Activated CD8-positive, alpha-beta memory T cell treated with anti-CD3 and anti-CD28 coated beads, Interleukin-2, amount 10 ng/mL, durations not matched to agents 7 days and 5 days (primary cell): ENCODE measurements around the gene CPZ. TPM values are rescaled to one million over a fixed set of nuclear protein-coding genes. Genes with fewer than 3 reads are reported as not detected.
"Not testable (repeated sequence)": the region's sequence is repeated elsewhere in the genome, so short reads cannot be mapped to it uniquely, and the experiment has no call there.

Experiments
- ATAC-seq: fragments of 150-1000 bp; cut with Tn5 transposase; one replicate; pipeline ENCODE4 v1.10.0; 2021; ENCODE audit warnings: moderate library complexity
- CTCF ChIA-PET: fragments of 350-600 bp; sonication (Branson Sonifier 250); formaldehyde crosslinking; loops from one replicate; lab custom pipeline; 2021; ENCODE audit warnings: antibody characterized with exemption; lab: Charles Lee
- DNase-seq: peaks from one replicate; pipeline ENCODE4 v3.0.0-alpha.2; 2020
- H3K27ac Mint-ChIP-seq: one replicate; pipeline ENCODE4 v1.8.0; 2021; ENCODE audit warnings: mild to moderate bottlenecking, mixed read lengths
- H3K27me3 Mint-ChIP-seq: one replicate; pipeline ENCODE4 v1.8.0; 2021; ENCODE audit warnings: mixed read lengths
- H3K36me3 Mint-ChIP-seq: one replicate; pipeline ENCODE4 v1.8.0; 2021; ENCODE audit warnings: mild to moderate bottlenecking, mixed read lengths
- H3K4me1 Mint-ChIP-seq: one replicate; pipeline ENCODE4 v1.8.0; 2021; ENCODE audit warnings: mixed read lengths
- H3K4me3 Mint-ChIP-seq: one replicate; pipeline ENCODE4 v1.8.0; 2021; ENCODE audit warnings: mild to moderate bottlenecking, moderate library complexity, mixed read lengths
- H3K9me3 Mint-ChIP-seq: one replicate; pipeline ENCODE4 v1.8.0; 2022; ENCODE audit warnings: low read depth, mixed read lengths
- total RNA-seq, 2 experiments: library from RNA; stranded (reverse); gene quantifications; one replicate each; pipeline ENCODE4 v1.2.3, GENCODE V29; 2021

CPZ gene
- total RNA-seq, 2 experiments from 2014 or later = not detected

DNA sequence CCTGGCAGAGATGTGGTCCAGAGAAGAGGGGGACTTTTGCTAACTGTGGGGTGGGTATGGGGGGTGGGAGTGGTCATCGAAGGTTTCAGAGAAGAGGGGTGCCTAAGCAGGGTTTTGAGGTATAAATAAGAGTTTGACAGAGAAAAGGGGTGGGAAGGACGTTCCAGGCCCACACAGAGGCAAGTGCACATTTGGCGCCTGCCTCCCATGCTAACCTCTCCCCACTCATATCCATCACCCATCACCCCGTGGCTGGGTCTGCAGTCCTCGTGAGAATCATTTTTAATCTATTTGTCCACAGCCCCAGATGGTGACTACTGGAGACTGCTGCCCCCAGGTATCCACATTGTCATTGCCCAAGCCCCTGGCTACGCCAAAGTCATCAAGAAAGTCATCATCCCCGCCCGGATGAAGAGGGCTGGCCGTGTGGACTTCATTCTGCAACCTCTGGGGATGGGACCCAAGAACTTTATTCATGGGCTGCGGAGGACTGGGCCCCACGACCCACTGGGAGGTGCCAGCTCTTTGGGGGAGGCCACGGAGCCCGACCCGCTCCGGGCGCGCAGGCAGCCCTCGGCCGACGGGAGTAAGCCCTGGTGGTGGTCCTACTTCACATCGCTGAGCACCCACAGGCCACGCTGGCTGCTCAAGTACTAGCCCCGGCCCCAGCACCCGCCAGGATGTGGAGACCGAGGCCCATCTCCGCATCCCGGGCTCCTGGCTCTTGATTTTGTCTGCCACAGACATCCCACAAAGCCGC, 26.6 kb downstream of the CPZ start:
- no peaks in the 10 kb centered on the region for H3K9me3 Mint-ChIP-seq
- H3K27me3 Mint-ChIP-seq = no peaks in the 10 kb centered on the region
- DNase-seq (no peak), ATAC-seq (no peak)
- H3K36me3 Mint-ChIP-seq = no peaks in the 10 kb centered on the region
- CTCF ChIA-PET = no interaction called here
- no peak overlapping the region for H3K4me3 Mint-ChIP-seq
- no peak overlapping the region for H3K27ac Mint-ChIP-seq
- H3K4me1 Mint-ChIP-seq = no peaks in the 10 kb centered on the region

DNA sequence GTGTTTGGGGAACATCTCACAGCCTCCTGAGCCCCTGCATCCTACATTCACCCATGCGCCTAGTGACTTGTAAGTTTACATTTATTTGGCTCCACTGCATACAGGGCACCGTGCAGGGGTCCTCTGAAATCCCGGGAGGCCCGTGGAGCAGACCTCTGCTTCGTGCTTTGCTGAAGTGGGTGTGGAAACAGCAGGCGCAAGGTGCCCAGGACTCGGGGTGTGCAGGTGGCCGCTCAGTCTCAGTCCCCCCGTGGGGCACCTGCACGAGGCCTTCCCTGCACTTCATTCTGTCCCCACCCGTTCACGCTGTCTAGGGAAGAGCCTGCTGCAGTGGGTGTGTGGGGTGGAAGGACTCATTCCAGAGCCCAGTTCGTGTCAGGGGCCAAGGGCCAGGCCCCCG, 28.6 kb downstream of the CPZ start:
- H3K27me3 Mint-ChIP-seq, ATAC-seq, CTCF ChIA-PET, H3K4me3 Mint-ChIP-seq, H3K9me3 Mint-ChIP-seq, H3K27ac Mint-ChIP-seq, H3K4me1 Mint-ChIP-seq, H3K36me3 Mint-ChIP-seq, DNase-seq: not testable (repeated sequence)

- H3K27me3 Mint-ChIP-seq, H3K4me3 Mint-ChIP-seq, ATAC-seq, H3K9me3 Mint-ChIP-seq, DNase-seq, H3K4me1 Mint-ChIP-seq, H3K36me3 Mint-ChIP-seq, CTCF ChIA-PET, H3K27ac Mint-ChIP-seq: not testable (repeated sequence)
Measured at GRCh38 chr4:8624601-8625272, 32.2 kb downstream of the CPZ start.

GRCh38 chr4:8630240-8630905, 37.8 kb downstream of the CPZ start:
- CTCF ChIA-PET, H3K4me1 Mint-ChIP-seq, H3K27me3 Mint-ChIP-seq, H3K27ac Mint-ChIP-seq, H3K4me3 Mint-ChIP-seq, DNase-seq, H3K36me3 Mint-ChIP-seq, H3K9me3 Mint-ChIP-seq, ATAC-seq: not testable (repeated sequence)

- H3K4me1 Mint-ChIP-seq, H3K9me3 Mint-ChIP-seq, H3K4me3 Mint-ChIP-seq, H3K36me3 Mint-ChIP-seq, H3K27ac Mint-ChIP-seq, DNase-seq, CTCF ChIA-PET, ATAC-seq, H3K27me3 Mint-ChIP-seq: not testable (repeated sequence)
Measured at GRCh38 chr4:8631896-8632295, 39.3 kb downstream of the CPZ start.

GRCh38 chr4:8634773-8635172, 42.2 kb downstream of the CPZ start:
- H3K9me3 Mint-ChIP-seq, H3K4me1 Mint-ChIP-seq, H3K36me3 Mint-ChIP-seq, CTCF ChIA-PET, ATAC-seq, H3K27ac Mint-ChIP-seq, H3K27me3 Mint-ChIP-seq, H3K4me3 Mint-ChIP-seq, DNase-seq: not testable (repeated sequence)

- H3K4me1 Mint-ChIP-seq, ATAC-seq, H3K9me3 Mint-ChIP-seq, DNase-seq, H3K27me3 Mint-ChIP-seq, CTCF ChIA-PET, H3K27ac Mint-ChIP-seq, H3K36me3 Mint-ChIP-seq, H3K4me3 Mint-ChIP-seq: not testable (repeated sequence)
Measured at GRCh38 chr4:8635897-8636554, 43.5 kb downstream of the CPZ start.

GRCh38 chr4:8637456-8637984, 45.0 kb downstream of the CPZ start:
- H3K36me3 Mint-ChIP-seq = no peaks in the 10 kb centered on the region
- no peaks in the 10 kb centered on the region for H3K27me3 Mint-ChIP-seq
- H3K4me1 Mint-ChIP-seq = no peaks in the 10 kb centered on the region
- DNase-seq = no peak
- CTCF ChIA-PET = interaction anchor here (0.6 kb wide), 2 partner anchors 280 to 1535 kb away, joined by 3 read pairs; no protein-coding TSS in a partner anchor
- no peaks in the 10 kb centered on the region for H3K9me3 Mint-ChIP-seq
- no peak for ATAC-seq
- H3K27ac Mint-ChIP-seq = no peak overlapping the region
- H3K4me3 Mint-ChIP-seq = no peak overlapping the region

DNA sequence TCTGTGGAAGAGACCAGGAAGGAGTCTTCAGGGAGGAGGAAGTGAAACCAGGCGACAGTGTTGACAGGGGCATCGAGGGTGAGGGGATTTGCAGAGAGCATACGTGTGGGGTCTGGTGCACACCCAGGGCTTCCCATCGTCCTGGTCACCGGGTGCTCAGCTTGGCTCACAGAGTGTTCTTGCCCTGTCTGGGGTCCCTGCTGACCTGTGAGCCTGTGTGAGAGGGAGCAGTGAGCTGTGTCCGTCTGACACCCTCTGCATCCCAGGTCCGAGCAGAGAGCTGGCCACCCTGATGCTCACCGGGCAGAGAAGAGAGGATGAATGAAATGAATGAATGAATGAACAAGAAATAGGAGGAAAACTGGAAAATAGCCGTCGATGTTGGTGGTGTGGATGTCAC, 46.5 kb downstream of the CPZ start:
- Mint-ChIP-seq H3K4me1 (no peaks in the 10 kb centered on the region), H3K9me3 (no peaks in the 10 kb centered on the region), H3K4me3 (no peak overlapping the region), H3K27ac (no peak overlapping the region), H3K36me3 (no peaks in the 10 kb centered on the region), H3K27me3 (no peaks in the 10 kb centered on the region)
- CTCF ChIA-PET = no interaction called here
- ATAC-seq = no peak
- DNase-seq = no peak

- no peaks in the 10 kb centered on the region for H3K9me3 Mint-ChIP-seq
- H3K4me1 Mint-ChIP-seq = no peaks in the 10 kb centered on the region
- H3K27ac Mint-ChIP-seq = no peak overlapping the region
- DNase-seq (no peak), ATAC-seq (no peak)
- no peak overlapping the region for H3K4me3 Mint-ChIP-seq
- CTCF ChIA-PET = no interaction called here
- H3K27me3 Mint-ChIP-seq = no peaks in the 10 kb centered on the region
- H3K36me3 Mint-ChIP-seq = no peaks in the 10 kb centered on the region
Measured at GRCh38 chr4:8639777-8640720, 47.5 kb downstream of the CPZ start.

- Mint-ChIP-seq H3K4me3 (no peak overlapping the region), H3K36me3 (no peaks in the 10 kb centered on the region), H3K27ac (no peak overlapping the region), H3K4me1 (no peaks in the 10 kb centered on the region), H3K27me3 (no peaks in the 10 kb centered on the region), H3K9me3 (no peaks in the 10 kb centered on the region)
- no peak for DNase-seq
- CTCF ChIA-PET = no interaction called here
- no peak for ATAC-seq
Measured at GRCh38 chr4:8640816-8641215, 48.3 kb downstream of the CPZ start.

GRCh38 chr4:8641256-8641655, 48.7 kb downstream of the CPZ start:
- CTCF ChIA-PET = no interaction called here
- H3K27me3 Mint-ChIP-seq = no peaks in the 10 kb centered on the region

More at GRCh38 chr4:8641256-8641655, 48.7 kb downstream of the CPZ start:
- Mint-ChIP-seq H3K4me3 (no peak overlapping the region), H3K9me3 (no peaks in the 10 kb centered on the region), H3K4me1 (no peaks in the 10 kb centered on the region), H3K27ac (no peak overlapping the region), H3K36me3 (no peaks in the 10 kb centered on the region)
- DNase-seq (no peak), ATAC-seq (no peak)
